HG02759 (cell line): ENCODE data around the gene HDAC7.
"Not testable (repeated sequence)": the region's sequence is repeated elsewhere in the genome, so short reads cannot be mapped to it uniquely, and the experiment has no call there.

ENCODE experiments used
- ATAC-seq: cut with Tn5 transposase; IDR thresholded peaks from one replicate; pipeline ENCODE4 v1.9.1; 2021; ENCODE audit warnings: mild to moderate bottlenecking, moderate library complexity; ENCODE audit not compliant: unreplicated experiment

The HDAC7 gene

DNA sequence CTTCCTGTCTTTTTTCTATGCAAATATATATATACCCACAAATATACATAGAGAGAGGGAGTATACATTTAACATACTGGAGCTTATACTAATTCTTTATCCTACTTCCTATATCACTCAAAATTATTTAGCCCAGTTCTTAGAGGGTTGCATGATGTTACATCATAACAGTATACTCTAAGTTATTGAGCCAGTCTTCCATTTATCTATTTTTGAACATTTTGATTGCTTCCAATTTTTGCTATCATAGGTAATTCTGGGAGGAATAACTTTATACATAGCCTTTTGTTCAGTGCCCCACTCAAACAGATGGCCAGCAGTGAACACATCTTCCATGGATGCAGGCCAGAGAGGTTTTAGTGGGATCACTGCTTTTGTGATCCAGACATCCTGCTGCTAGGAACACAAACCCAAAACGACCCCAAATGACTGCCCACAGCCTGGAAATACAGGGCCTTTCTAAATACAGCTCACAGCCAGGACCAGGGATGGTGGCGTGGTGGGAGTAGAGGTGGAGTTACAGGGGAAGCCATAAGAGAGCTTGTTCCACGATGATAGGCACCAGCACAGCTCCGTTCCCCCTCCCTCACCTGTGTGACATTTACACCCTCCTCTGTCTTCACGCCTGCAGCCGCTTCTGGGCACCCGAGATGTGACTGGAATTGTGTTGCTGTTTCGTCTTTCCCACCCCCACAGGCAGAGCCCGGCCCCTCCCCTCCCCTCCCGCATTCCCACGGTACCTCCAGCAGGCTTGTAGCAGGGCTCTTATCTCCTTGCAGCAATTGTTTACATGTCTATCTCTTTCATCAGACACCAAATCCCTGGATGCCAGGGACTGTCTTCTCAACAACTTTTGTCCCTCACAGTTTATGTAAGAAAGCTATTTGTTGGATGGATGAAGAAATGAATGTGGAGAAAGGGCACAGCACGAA is 30.7 kb upstream of the HDAC7 start:
- ATAC-seq = no peak

DNA sequence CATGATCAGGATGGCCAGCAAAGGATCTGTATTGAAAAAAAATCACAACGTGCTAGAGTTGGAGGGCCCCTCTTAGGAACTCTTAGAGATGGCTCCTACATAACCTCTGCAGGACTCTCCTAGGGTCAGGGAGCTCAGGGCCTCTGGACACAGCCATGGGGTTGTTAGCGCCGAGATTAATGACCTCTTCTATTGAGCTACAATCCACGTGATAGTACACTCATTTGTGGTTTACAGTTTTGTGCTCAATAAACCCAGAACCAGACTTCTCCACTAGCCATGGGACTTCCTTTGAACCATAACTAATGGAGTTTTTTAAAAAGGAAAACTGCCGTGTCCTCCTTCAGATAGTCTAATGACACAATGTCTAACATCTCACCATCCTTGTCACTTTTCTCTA is 29.6 kb upstream of the HDAC7 start:
- ATAC-seq = no peak

DNA sequence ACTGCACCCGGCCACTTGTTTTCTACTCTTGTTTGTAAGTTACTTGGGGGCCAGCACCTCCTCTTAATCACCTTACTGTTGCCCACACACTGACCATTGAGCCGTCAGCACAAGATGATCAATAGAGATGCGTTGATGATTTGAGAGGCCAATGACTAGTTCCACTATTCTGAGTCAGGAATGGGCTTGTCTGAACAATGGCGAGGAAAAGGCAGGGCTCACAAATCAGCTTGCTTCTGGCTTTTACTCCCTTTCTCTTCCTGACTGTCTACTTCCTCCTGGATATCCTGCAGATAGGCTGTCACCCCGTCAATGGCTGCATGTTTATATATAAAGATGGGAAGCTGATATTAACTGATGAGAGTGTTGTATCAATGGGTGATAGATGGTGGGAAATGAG is 29.1 kb upstream of the HDAC7 start:
- ATAC-seq = no peak

DNA sequence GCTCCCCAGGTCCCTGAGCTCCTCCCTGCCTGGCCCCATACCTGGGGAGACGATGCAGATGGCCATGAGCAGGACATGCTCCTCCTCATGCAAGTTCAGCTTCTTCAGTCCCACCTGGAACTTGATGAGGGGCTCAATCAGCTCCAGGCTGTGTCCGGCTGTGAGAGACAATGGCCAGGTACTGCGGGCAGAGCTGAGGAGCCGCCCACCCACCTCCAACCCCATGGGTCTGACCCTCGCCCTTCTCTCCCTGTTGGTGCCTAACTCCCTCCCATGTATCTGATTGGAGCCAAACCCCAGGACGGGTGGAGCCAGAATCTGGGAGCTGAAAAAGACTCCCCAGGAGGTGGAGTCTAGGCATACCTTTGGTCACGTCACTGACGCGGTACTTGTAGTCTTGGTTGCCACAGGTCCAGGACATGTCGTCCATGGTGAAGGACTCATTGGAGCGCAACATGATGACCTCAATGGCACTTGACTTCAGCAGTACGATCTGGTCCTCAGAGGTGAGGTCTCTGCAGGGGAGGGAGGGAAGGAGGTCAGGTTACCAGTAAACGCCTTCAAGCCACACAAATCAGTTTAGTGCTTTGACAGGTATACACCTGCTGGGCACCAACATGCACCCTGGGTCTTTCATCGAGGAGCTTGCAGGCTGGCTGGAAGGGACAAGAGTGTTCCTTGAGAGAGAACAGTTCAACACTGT is 26.7 kb upstream of the HDAC7 start:
- ATAC-seq = no peak

DNA sequence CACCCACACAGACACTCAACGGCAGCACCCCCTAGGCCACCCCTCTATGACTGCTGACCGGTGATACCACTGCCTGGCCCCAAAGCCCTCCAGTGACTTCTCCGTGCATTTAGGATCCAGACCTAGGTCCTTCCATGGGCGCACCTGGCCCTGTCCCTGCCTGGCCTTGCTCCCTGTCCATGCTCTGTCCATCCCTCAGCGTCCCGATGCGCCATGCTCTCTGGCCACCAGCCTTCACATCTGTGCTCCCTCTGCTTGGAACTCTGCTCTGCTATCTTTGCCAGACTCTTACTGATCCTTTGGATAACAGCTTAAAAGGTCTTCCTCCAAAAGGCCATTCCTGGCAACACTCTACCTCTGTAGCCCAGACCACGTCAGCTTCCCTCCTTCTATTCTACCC is 25.4 kb upstream of the HDAC7 start:
- ATAC-seq = no peak

DNA sequence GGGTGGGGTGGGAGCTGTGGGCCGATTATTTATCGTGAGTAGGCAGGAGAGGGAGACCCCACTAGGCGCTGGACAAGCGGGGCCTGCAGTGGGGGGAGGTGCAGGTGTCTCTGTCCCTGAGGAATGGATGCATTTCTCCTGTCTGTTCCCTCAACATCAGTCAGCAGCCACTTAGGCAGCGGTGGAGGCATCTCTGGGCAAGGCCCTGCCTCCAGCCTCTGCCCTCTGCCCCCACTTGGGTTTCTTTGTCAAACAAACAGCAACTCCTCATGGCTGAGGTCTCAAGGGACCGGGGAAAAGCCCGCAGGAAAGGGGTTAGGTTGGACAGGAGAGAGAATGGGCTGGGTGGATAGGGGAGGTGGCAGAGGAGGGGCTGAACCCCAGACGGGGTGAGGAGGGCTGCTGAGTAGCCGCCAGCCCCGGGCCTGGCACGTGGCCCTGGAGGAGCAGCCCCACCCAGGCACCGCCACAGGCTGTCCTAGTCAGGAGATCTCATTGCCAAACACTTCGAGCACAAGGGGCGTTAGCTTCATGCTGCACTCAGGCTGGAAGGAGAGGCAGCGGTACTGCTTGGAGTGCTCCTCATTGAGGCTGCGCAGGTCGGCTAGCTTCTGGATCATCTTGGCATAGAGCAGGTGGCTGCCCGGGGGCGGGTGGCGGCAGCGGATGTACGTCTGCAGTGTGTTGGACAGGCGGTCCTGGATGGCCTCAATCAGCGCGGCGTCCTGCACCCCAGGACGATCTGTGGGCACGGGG is 24.7 kb upstream of the HDAC7 start:
- no peak for ATAC-seq

DNA sequence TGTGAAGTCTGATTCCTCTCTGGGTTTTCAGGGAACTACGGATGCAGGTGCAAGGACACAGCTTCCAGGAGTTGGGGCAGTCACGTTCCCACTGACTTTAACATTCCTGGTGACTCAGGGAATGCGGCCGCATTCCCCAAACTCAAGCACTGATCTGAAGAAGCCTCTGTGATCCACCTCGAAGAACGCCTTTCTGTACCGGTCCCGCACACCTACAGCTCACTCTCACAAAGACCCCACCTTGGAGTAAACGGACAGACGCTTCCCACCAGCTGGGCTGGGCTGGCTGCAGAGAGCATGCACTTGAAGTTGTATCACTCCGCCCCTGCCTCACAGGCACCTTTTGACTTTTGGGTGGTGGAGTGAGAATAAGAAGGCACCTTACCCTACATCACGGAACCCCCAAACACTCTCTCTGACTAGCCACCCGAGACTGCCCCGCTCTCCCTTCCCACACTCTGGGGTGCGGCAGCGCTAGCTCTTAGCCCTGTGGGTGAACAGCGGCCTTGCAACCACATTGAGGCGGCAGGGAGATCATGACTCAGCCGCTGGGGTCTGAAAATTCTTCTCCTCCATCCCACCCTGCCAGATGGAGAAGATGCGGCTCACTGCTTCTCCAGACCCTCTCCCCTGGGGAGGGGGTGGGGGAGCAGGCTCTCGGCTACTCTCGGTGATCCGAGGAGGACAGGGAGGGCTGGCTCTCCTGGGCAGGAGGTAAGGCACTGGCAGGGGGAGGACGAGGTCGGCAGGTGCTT is 23.7 kb upstream of the HDAC7 start:
- ATAC-seq = no peak

DNA sequence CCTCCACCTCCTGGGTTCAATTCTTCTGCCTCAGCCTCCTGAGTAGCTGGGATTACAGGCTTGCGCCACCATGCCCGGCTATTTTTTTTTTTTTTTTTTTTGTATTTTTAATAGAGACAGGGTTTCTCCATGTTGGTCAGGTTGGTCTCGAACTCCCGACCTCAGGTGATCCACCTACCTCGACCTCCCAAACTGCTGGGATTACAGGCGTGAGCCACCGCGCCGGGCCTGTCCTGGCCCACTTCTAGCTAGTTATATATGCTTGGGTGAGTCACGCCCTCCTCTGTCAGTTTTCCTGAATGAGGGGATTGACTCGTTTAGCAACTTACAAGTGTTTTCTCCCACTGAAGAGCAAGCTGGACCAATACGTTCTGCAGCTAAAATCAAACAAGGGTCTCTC is 22.8 kb upstream of the HDAC7 start:
- not testable (repeated sequence) for ATAC-seq

DNA sequence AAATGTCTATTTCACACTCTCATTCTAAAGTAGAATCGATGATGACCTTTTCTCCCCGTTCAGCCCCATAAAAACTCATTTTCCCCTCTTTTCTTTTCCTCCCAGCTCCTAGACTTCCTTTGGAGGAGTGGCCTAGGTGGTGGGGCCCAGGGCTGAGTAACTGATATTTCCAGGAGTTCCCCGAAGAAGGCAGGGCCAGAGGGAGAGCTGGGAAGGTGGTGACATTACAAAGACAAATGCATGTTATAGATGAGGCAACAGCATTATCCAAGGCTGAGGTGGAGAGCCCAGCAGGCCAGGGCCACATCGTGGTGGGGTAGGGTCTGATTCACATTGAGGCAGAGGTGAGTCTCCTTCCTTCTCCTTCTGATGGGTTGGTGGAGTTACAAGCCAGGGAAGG is 22.2 kb upstream of the HDAC7 start:
- ATAC-seq = no peak

DNA sequence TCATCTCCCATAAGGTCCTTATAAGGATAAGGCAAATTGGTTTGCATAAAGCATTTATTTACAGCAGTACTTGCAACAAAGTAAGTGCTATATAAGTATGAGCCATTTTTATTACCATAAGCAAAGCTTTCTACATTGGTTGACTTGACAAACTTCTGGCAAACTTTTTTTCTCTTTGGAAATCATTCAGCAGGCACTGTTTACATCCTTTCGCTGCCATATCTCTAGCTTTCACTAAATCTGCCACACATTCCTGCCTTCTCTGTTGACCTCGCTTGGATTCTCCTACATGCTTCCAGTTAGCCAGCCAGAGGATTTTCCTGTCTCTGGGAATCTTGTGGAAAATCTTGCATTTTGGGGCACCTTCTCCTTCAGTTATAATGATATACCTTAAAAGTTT is 21.8 kb upstream of the HDAC7 start:
- ATAC-seq = no peak

DNA sequence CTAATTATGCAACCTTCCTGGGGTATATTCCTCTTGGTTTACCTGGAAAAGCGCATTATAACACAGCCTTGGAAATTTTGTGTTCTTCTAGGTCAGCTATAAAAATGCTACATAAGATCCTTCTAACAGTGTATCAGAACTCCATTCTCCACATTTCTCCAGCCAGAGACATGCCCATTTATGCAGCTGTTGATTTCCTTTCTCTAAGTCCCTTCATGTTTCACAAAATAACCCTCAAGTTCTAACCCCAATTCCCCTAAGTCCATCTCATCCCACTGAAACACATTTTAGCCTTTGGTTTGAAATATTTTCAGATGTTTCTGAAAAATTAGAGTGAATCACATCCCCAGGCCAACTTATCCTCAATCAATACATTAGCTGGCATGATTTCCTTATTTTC is 20.9 kb upstream of the HDAC7 start:
- ATAC-seq = no peak

DNA sequence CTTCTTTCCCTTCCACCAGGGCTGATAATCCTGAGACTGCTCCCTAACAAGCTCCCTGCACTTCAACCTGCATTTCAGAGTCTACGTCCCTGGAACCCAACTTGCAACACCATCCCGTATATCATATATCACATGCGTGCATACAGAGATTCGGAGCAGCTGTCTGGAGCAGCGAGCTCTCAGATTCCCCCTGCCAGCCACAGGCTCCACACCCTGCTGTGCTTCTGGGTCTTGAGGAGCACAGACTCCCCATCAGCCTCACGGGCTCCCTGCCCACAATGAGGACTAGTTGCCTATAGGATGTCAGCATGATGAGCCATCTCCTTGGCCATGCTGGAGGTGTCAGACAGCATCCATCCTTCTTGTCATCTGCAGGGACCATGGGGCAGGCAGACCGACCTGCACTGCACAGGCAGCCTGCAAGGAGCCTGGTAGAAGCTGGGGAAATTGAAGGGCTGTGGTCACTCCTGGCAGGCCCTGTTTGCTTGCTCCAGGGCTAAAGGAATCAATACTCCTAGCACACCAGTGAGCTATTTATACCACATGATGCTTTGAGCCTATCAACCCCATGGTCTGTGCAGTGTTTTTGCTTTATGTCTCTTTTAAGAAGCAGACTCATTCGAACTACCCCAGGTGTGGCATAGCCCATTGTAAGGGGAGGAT is 19.6 kb upstream of the HDAC7 start:
- no peak for ATAC-seq

DNA sequence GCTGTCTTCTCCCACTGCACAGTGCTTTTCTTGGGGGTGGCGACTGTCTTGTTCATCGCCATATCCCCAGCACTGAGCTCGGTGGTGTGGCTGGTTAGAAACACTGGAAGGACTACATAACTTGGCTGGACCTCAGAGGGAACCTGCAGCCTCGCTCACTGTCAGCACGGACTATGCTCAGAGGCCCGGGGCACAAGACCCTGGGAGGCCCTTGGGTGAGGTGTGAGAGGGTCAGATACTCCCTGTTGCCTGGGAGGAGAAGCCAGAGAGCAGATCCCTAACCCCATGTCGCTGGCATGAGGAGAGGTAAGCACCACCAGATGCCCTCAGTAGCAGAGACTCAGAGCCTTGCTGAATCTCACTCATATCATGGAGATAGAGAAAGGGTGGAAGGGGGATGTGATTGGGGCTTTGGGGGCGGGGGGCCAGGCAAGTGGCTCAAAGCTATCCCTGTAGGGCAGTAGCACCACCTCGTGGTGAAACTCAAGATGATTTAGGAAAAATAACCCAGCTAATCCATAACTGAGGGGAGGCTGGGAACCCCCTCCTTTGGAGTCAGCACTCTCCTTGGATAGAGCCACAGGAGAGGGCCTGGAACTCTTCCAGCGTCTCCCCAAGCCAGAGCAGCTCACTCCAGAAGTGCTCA is 18.7 kb upstream of the HDAC7 start:
- ATAC-seq = no peak

DNA sequence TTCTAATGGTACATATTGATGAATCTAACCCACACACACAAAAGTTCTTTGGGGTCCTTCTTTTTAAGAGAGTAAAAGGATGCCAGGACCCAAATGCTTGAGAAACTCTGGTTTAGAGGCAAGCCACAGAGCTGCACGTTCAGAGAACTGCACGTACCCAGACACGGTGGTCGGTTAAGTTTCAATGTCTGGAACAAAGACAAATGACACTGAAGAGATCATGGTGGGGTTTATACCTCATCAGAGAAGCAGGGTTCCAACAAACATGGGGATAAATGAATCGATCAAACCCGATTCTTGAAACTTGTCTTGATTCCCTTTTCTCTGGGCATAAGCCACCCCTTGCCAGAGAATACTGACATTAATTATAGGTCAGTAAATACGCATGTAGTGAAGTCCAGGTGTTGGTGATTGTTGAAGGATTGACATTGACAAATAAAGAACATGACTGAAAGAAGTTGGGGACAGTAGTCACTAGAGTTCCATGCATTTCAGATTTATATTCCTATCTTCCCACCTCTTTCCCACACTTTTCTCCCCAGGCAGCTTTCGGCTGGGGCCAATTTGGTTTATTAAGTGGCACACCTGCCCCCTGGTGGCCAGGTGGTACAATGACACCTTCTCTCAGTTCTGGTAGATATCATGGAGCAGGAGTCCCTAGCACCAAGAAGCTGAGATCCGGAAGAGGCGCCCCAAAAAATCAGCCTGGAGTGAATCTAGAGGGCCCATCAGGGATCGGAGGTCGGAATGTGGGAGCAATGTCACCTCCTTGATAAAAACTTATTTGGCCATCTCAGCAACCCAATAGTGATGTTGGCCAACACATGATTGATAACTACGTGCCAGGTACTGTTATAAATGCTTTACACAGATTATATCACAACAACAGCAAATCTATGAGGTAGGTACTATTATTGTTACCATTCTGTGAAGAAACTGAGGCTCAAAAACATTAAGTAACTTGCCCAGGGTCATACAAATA is 17.8 kb upstream of the HDAC7 start:
- no peak for ATAC-seq

DNA sequence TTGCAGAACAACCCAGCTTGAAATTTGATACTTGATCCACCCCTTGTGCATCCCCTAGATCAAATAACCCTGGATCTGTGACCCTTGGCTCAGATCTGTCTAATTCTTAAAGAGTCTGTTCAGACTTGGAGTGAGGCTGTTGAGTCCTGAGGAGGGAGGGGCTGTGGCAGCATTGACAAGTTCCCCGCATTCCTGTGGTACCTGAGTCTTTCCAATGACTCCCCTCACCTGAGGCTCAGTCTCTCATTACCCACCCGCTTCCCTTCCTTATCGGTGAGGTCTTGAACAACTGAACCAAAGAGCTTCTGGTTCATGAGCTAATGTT is 16.1 kb upstream of the HDAC7 start:
- ATAC-seq = no peak

DNA sequence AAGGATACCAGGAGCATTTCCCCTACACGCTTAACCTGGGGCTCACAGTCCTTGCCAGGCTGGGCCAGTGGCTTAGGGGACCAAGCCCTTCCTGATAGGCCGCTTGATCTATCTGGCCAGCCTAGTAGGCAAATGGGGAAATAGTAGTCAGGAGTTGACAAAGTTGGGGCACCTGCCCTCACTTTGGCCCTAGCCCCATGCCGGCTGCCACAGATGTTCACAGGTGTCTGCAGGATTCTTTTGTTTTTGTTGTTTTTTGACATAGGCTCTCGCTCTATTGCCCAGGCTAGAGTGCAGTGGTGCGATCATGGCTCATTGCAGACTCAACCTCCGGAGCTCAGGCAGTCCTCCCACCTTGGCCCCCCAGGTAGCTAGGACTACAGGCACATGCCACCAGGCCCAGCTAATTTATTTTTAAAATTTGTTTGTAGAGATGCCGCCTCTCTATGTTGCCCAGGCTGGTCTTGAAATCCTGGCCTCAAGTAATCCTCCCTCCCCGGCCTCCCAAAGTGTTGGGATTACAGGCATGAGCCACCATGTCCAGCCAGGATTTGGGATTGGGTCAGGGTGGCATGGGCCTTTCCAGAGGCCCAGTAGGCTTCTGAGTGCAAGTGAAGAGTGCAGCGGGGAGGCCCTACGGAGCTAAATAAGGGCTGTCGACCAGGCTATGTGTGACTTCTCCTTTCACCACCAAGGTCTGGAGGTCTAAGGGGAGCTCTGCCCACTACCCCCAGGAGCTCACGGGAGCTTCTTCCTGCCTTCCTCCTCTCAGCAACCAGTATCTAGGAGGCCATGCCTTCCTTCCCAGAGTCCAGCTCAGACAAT is 15.5 kb upstream of the HDAC7 start:
- no peak for ATAC-seq

DNA sequence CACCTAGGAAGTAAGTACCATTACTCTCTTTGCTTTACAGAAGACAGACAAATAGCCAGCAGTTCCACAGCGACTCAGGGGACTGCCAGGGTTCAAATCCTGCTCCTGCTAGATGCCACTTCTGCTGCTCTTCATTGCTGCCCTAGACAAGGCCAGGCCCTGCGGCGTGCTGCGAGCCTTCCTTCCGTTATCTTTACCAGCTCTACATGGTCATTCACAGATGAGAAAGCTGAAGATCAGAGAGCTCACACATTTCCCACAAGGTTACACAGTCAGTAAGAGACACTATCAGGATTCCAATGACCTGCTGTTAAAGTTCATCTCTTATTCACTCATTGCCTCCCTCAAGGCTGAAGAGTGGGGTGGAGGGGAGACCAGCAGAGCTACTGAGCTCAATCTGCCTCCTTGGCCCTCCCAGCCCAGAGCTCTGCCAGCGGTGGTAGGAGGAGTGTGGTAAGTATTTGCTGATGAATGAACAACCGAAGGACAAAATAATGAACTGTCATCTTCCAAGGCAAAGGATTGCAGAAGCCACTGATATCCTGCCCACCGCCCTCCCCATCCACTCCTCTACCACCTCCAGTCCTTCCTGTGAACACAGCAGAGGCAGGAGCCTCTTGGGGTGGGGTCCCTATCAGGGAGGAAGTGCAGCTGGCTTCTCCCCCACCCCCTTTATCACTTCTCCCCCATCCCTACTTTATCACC is 14.6 kb upstream of the HDAC7 start:
- no peak for ATAC-seq
